PC-9 (cell line): ENCODE data around the gene MPP2.

ENCODE experiments used
- CTCF ChIP-seq: fragments of 200-600 bp; sonication (generic); conservative IDR thresholded peaks from 2 replicates; pipeline ENCODE4 v1.6.1; 2017; ENCODE audit warnings: mixed run types, antibody characterized with exemption, mild to moderate bottlenecking, moderate library complexity
- EZH2 ChIP-seq: fragments of 200-600 bp; sonication (generic); IDR thresholded peaks from 2 replicates; pipeline ENCODE4 v1.8.0; 2017; ENCODE audit warnings: antibody characterized with exemption, low read depth

GRCh38 chr17:43861960-43862359 is 45.4 kb downstream of the MPP2 start:
- no peak for TF ChIP-seq CTCF
- no peak for TF ChIP-seq EZH2
